Activated B cell treated with CpG ODN at 0.5 μM for 24 hours (primary cell): ENCODE measurements around the gene IMPA2. TPM values are rescaled to one million over a fixed set of nuclear protein-coding genes. Genes with fewer than 3 reads are reported as not detected.

Source experiments
- ATAC-seq: fragments of 200-7000 bp; cut with Tn5 transposase; one replicate; pipeline ENCODE4 v1.10.0; 2021; ENCODE audit warnings: low read depth, mild to moderate bottlenecking, moderate library complexity
- CTCF ChIA-PET: fragments of 350-600 bp; sonication (Branson Sonifier 250); formaldehyde crosslinking; loops from one replicate; lab custom pipeline; 2021; ENCODE audit warnings: antibody characterized with exemption; lab: Charles Lee
- POLR2A ChIA-PET: fragments of 350-600 bp; sonication (Branson Sonifier 250); formaldehyde crosslinking; loops from one replicate; lab custom pipeline; 2021; ENCODE audit warnings: antibody characterized with exemption; lab: Charles Lee
- DNase-seq: peaks from one replicate; pipeline ENCODE4 v3.0.0; 2022
- H3K27ac Mint-ChIP-seq: one replicate; pipeline ENCODE4 v1.8.0; 2020; ENCODE audit warnings: mixed read lengths
- H3K27me3 Mint-ChIP-seq: one replicate; pipeline ENCODE4 v1.8.0; 2021; ENCODE audit warnings: mixed read lengths
- H3K36me3 Mint-ChIP-seq: one replicate; pipeline ENCODE4 v1.8.0; 2021; ENCODE audit warnings: low read depth, mixed read lengths
- H3K4me1 Mint-ChIP-seq: one replicate; pipeline ENCODE4 v1.8.0; 2021; ENCODE audit warnings: mixed read lengths
- H3K4me3 Mint-ChIP-seq: one replicate; pipeline ENCODE4 v1.8.0; 2020; ENCODE audit warnings: mild to moderate bottlenecking, mixed read lengths
- H3K9me3 Mint-ChIP-seq: one replicate; pipeline ENCODE4 v1.8.0; 2020; ENCODE audit warnings: mixed read lengths
- CTCF ChIP-seq: fragments of 200-600 bp; IDR thresholded peaks from one replicate; pipeline ENCODE4 v1.8.0; 2022; ENCODE audit warnings: antibody characterized with exemption, mild to moderate bottlenecking
- intact Hi-C: fragments of 100-400 bp; cut with micrococcal nuclease; formaldehyde crosslinking; loops from one replicate; pipeline ENCODE4 v1.15.1; 2024
- total RNA-seq: library from RNA; stranded (reverse); gene quantifications from 2 replicates; pipeline ENCODE4 v1.2.3, GENCODE V29; 2022

IMPA2 gene
- total RNA-seq, 1 donor from 2014 or later = 7.5 TPM

- Mint-ChIP-seq H3K9me3 (no peaks in the 10 kb centered on the region), H3K27me3 (no peaks in the 10 kb centered on the region), H3K36me3 (no peaks in the 10 kb centered on the region), H3K27ac (no peak overlapping the region), H3K4me3 (peak overlapping the region; percentile 17), H3K4me1 (peaks cover 13% of the 10 kb centered on the region)
- TF ChIP-seq CTCF = no peak
- no peak for ATAC-seq
- DNase-seq = no peak
- CTCF ChIA-PET = interaction anchor here (1.1 kb wide), 1 partner anchor 46 kb away, joined by 3 read pairs; no protein-coding TSS in a partner anchor
- intact Hi-C loops = no loop called here
- POLR2A ChIA-PET = interaction anchor here (3.1 kb wide), 1 partner anchor 33 kb away, joined by 18 read pairs; the partner anchor contains the start of gene IMPA2
These were observed 32.3 kb upstream of the IMPA2 start for GRCh38 chr18:11948852-11949523.

DNA sequence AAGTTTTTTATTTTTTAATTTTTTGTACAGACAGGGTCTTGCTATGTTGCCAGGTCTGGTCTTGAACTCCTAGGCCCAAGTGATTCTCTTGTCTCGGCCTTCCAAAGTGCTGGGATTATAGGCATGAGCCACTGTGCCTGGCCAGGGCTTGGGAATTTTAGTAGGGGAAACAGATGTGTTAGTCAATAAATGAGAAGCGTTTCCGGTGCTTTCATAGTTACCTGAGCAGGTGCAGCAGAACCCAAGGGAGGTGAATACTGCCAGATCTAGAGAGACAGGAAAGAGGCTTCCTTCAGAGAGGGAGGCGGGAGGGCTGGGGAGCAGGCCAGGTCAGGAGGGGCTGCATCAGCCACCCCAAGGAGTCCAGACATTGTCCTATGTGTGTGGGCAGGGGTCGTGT lies 30.5 kb upstream of the IMPA2 start:
- Mint-ChIP-seq H3K27me3 (no peaks in the 10 kb centered on the region), H3K36me3 (no peaks in the 10 kb centered on the region), H3K4me3 (no peak overlapping the region), H3K9me3 (no peaks in the 10 kb centered on the region), H3K4me1 (peaks cover 13% of the 10 kb centered on the region), H3K27ac (no peak overlapping the region)
- ChIA-PET CTCF (interaction anchor here (2.2 kb wide), 1 partner anchor 13 kb away, joined by 11 read pairs; no protein-coding TSS in a partner anchor), POLR2A (no interaction called here)
- intact Hi-C loops = no loop called here
- no peak for TF ChIP-seq CTCF
- DNase-seq (no peak), ATAC-seq (no peak)

DNA sequence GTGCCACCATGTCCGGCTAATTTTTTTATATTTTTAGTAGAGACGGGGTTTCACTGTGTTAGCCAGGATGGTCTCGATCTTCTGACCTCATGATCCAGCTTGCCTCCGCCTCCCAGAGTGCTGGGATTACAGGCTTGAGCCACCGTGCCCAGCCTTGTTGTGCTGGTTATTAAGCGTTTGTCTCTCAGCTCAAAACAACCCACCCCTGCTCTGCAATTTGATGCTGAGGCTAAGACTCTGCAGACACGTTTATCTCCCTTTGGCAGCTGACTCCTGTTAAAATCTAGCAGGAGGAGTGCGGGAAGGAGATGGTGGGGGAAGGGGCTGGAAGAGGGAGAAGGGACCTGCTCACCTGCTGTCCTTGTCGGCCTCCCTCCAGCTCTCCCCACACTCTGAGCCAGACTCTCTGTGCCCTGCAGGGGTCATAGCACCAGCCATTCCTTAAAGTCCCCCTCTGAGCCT lies 29.9 kb upstream of the IMPA2 start:
- H3K4me1 Mint-ChIP-seq = peaks cover 13% of the 10 kb centered on the region
- no peaks in the 10 kb centered on the region for H3K36me3 Mint-ChIP-seq
- no peak overlapping the region for H3K27ac Mint-ChIP-seq
- TF ChIP-seq CTCF = no peak
- POLR2A ChIA-PET = no interaction called here
- CTCF ChIA-PET = interaction anchor here (1.0 to 2.2 kb wide), 2 partner anchors 14 to 285 kb away, joined by 3 to 11 read pairs; no protein-coding TSS in a partner anchor
- H3K27me3 Mint-ChIP-seq = no peaks in the 10 kb centered on the region
- no peaks in the 10 kb centered on the region for H3K9me3 Mint-ChIP-seq
- intact Hi-C loops = no loop called here
- ATAC-seq = no peak
- no peak for DNase-seq
- no peak overlapping the region for H3K4me3 Mint-ChIP-seq

- H3K4me1 Mint-ChIP-seq = no peaks in the 10 kb centered on the region
- POLR2A ChIA-PET = no interaction called here
- CTCF ChIA-PET = no interaction called here
- H3K36me3 Mint-ChIP-seq = no peaks in the 10 kb centered on the region
- no peak for DNase-seq
- no peak for ATAC-seq
- peaks cover 12% of the 10 kb centered on the region for H3K9me3 Mint-ChIP-seq
- H3K27me3 Mint-ChIP-seq = no peaks in the 10 kb centered on the region
- no peak overlapping the region for H3K27ac Mint-ChIP-seq
- TF ChIP-seq CTCF = no peak
- intact Hi-C loops = no loop called here
- no peak overlapping the region for H3K4me3 Mint-ChIP-seq
These were observed 28.2 kb upstream of the IMPA2 start for GRCh38 chr18:11953113-11953512.

DNA sequence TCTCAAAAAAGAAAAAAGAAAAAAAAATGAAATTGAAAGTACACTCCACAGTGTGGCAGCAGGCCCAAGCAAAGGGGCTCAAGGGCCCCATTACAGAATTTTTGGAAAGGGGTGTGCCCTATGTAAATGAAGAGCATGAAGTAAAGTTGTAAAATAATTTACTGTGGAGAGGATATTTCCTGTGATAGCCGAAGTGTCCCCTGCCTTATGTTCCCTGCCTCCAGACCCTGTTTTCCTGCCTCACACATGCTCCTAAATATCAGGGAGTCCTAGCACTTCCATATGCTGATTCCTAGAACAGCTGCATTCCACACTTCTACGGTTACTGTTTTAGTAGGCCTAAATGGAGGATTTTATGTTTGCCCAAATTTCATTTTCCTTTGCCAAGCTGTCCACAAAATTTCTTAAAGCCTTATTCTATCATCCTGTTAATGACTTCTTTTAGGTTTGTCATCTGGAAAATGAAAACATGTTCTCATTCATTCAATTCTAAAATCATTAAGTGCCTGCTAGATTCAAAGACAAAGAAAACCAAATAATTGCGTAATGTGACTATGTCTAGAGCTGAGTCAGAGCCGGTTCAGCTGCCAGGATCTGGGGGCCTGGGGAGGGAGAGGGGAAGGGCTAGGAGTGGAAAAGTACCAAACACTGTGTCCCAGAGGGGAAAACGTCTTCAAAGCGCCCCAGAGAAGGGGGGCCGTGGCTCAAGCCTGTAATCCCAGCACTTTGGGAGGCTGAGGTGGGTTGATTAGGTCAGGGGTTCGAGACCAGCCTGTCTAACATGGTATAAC lies 25.9 kb upstream of the IMPA2 start:
- H3K36me3 Mint-ChIP-seq = no peaks in the 10 kb centered on the region
- ATAC-seq (no peak), DNase-seq (no peak)
- ChIA-PET CTCF (interaction anchor here (1.6 kb wide), 1 partner anchor 40 kb away, joined by 4 read pairs; no protein-coding TSS in a partner anchor), POLR2A (no interaction called here)
- no peak for TF ChIP-seq CTCF
- no peak overlapping the region for H3K4me3 Mint-ChIP-seq
- H3K27ac Mint-ChIP-seq = no peak overlapping the region
- H3K9me3 Mint-ChIP-seq = peaks cover 12% of the 10 kb centered on the region
- intact Hi-C loops = no loop called here
- H3K27me3 Mint-ChIP-seq = no peaks in the 10 kb centered on the region
- H3K4me1 Mint-ChIP-seq = no peaks in the 10 kb centered on the region
